ENCODE results near the gene VSIR. TPM values are rescaled to one million over a fixed set of nuclear protein-coding genes. Genes with fewer than 3 reads are reported as not detected.

VSIR gene
- total and polyA plus RNA-seq, 9 donors = 19.9 to 94.1 (median 57.2) TPM

DNA sequence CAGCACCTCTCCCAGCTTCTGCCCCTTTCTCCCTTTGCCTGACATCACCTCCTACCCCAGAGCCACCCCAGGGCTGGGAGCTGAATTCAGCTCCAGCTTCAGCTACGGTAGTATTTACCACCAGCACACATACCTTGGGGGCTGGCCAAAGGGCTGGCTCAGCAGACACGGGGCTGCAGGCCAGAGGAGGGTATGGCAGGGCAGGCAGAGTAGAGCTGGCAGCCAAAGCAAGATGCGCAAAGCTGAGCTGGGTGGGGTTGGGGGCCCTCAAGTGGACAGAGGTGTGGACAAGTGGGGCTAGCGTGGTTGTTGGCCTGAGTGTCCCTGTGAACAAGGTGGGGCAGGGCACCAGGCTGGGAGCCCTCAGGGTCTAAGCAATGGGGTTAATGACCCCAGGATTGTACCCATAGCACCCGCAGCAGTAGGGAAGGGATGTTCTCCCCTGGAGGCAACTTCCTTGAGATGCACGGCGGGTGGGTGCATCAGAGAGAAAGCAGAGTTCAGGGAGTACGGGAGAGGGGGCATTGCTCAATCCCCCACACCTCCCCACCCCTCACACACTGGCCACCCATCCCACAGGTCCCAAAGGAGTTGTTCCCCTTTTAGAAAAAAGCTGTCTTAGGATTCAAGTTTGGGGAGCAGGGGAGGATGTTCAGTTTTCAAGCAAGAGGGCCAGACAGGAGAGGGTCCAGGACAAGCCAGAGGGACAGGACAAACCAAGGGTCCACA lies 8.0 kb downstream of the VSIR start:
- 50 to 58% (median 55%) methylated on average over 8 of the region's 8 CpGs for WGBS, 3 donors
- H3K4me1 ChIP-seq (ENCODE audit: insufficient read depth) = peaks cover 46% of the 10 kb centered on the region
- H3K27me3 ChIP-seq = no peaks in the 10 kb centered on the region
- no peaks in the 10 kb centered on the region for H3K9me3 ChIP-seq
- no peak for TF ChIP-seq EP300 (IDR thresholded peaks at IDR 0.05)
- TF ChIP-seq POLR2A (IDR thresholded peaks at IDR 0.05) = no peak
- TF ChIP-seq, protein P1, sequence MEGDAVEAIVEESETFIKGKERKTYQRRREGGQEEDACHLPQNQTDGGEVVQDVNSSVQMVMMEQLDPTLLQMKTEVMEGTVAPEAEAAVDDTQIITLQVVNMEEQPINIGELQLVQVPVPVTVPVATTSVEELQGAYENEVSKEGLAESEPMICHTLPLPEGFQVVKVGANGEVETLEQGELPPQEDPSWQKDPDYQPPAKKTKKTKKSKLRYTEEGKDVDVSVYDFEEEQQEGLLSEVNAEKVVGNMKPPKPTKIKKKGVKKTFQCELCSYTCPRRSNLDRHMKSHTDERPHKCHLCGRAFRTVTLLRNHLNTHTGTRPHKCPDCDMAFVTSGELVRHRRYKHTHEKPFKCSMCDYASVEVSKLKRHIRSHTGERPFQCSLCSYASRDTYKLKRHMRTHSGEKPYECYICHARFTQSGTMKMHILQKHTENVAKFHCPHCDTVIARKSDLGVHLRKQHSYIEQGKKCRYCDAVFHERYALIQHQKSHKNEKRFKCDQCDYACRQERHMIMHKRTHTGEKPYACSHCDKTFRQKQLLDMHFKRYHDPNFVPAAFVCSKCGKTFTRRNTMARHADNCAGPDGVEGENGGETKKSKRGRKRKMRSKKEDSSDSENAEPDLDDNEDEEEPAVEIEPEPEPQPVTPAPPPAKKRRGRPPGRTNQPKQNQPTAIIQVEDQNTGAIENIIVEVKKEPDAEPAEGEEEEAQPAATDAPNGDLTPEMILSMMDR (IDR thresholded peaks at IDR 0.05) = no peak
- no peaks in the 10 kb centered on the region for H3K36me3 ChIP-seq
- H3K27ac ChIP-seq = peak overlapping the region in 1 of 2 donors; percentile 87
- intact Hi-C loops (cut with DNase I) = no loop called here
- H3K4me3 ChIP-seq = no peak overlapping the region
- DNase-seq = no peak

DNA sequence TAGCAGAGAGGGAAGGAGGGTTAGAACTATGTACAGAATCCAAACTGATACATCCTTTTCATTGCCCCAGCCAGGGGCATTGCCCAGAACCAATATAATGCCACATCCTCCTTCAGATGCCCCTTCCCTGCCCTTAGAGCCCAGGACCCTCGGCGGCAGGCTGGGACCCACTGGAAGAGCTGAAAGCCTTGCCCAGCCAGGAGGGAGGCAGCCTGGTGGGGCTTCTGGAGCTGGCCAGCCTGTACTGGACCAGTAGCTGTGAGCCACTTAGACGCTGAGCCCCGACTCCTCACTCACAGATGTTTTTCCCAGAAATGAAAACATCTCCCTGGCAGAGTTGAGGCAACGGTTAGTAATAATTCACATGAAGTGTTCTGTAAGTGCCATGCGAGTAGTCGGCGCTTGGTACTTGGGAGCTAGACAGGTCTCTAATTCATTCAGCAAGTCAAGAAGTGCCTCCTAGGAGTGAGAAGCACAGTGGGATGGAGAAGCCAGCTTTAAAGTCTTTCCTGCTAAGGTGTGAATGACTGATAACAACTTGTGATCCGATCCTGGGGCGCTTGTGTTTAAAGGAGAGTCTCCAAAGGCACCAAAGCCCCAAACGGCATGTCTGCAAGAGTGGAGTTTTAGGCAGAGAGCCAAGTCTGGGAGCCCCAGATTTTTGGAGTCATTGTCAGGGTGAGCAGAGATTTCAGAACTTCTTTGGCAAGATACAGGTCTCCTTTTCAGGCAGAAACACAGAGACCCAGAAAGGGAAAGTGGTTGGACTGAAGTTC lies 9.8 kb downstream of the VSIR start:
- H3K27ac ChIP-seq = no peak overlapping the region

DNA sequence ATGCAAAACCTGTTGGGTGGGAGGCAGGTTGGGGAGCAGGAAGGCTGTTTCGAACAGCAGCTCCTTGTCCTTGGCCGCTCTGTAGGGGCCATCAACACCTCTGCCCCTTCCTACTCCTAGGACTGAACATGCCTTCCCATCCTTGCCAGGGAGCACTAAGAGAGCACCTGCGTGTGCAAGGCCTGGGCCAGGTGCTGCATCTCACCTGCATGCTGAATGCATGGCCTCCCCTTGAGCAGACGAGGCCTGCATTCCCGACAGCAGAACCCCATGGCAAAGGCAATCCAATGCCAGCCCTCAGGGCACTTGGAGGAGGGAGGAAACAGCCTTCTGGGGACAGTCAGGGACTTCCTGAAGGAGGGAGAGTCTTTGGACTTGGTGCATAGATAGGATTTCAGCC lies 11.0 kb downstream of the VSIR start:
- DNase-seq = no peak
- H3K9me3 ChIP-seq = no peaks in the 10 kb centered on the region
- no peak overlapping the region for H3K27ac ChIP-seq
- intact Hi-C loops (cut with DNase I) = no loop called here
- 84 to 93% (median 92%) methylated on average over 5 of the region's 5 CpGs for WGBS, 3 donors
- TF ChIP-seq, protein P1 (IDR thresholded peaks at IDR 0.05) = no peak
- TF ChIP-seq POLR2A (IDR thresholded peaks at IDR 0.05) (no peak), EP300 (IDR thresholded peaks at IDR 0.05) (no peak)
- H3K36me3 ChIP-seq = no peaks in the 10 kb centered on the region
- H3K4me1 ChIP-seq (ENCODE audit: insufficient read depth) = peaks cover 33% of the 10 kb centered on the region
- no peaks in the 10 kb centered on the region for H3K27me3 ChIP-seq
- no peak overlapping the region for H3K4me3 ChIP-seq

More for the DNA sequence above, 9.8 kb downstream of the VSIR start:
- peaks cover 42% of the 10 kb centered on the region for H3K4me1 ChIP-seq (ENCODE audit: insufficient read depth)
- TF ChIP-seq EP300 (IDR thresholded peaks at IDR 0.05) = no peak
- TF ChIP-seq, protein P1 (IDR thresholded peaks at IDR 0.05) = no peak
- H3K27me3 ChIP-seq = no peaks in the 10 kb centered on the region
- intact Hi-C loops (cut with DNase I) = no loop called here
- no peaks in the 10 kb centered on the region for H3K9me3 ChIP-seq
- 49% methylated on average over 11 of the region's 11 CpGs for WGBS, 3 donors
- DNase-seq = no peak
- H3K36me3 ChIP-seq = no peaks in the 10 kb centered on the region
- no peak overlapping the region for H3K4me3 ChIP-seq

DNA sequence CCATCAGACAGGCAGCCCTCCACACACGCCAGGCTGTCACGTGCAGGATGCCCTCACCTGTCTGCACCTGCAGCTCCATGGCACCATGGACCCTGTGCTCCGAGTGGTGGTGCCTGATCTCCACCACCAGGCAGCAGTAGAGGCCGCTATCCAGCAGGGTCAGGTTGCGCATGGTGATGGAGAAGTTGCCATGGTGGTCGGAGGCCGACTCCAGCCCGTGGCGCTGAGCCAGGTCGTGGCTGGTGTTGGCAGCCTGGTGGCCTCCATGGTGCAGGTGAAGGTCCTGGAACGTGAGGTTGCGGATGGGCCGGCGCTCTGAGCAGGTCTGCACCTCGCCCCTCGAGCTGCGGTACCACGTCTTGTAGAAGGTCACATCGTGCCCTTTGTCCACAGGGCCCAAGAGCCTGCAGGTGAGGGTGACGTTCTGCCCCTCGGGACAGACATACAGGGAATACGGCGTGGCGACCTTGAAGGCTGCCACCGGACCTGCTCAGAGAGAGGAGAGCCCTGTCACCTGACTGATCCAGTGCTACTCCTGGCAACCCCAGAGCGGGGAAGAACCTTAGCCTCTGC lies 11.7 kb downstream of the VSIR start:
- 88 to 93% (median 91%) methylated on average over 24 to 26 of the region's 26 CpGs for WGBS, 3 donors
- Histone ChIP-seq H3K27me3 (no peaks in the 10 kb centered on the region), H3K36me3 (no peaks in the 10 kb centered on the region), H3K27ac (no peak overlapping the region), H3K9me3 (no peaks in the 10 kb centered on the region), H3K4me1 (ENCODE audit: insufficient read depth) (peaks cover 26% of the 10 kb centered on the region), H3K4me3 (no peak overlapping the region)
- TF ChIP-seq, protein P1 (IDR thresholded peaks at IDR 0.05) = no peak
- TF ChIP-seq EP300 (IDR thresholded peaks at IDR 0.05) (no peak), POLR2A (IDR thresholded peaks at IDR 0.05) (no peak)
- intact Hi-C loops (cut with DNase I) = no loop called here
- no peak for DNase-seq
